Esophagus muscularis mucosa (tissue), 3 donors: ENCODE results near the gene ZFAND2A.

Experiments used
- POLR2A ChIP-seq: fragments of 450-650 bp; IDR thresholded peaks from one replicate; pipeline ENCODE4 v1.6.1; 2017; ENCODE audit warnings: antibody characterized with exemption, moderate library complexity, mild to moderate bottlenecking, low read depth
- TF ChIP-seq, protein P1 (sequence below), 3 experiments: fragments of 200-600 bp in 2 of 3; fragments of 450-650 bp in 1 of 3; sonication (generic) in 2 of 3; IDR thresholded peaks; one replicate each; pipeline ENCODE4 v1.5.1; 2017 to 2019; ENCODE audit warnings: antibody characterized with exemption in 3 of 3, mild to moderate bottlenecking in 2 of 3, moderate library complexity in 1 of 3

DNA sequence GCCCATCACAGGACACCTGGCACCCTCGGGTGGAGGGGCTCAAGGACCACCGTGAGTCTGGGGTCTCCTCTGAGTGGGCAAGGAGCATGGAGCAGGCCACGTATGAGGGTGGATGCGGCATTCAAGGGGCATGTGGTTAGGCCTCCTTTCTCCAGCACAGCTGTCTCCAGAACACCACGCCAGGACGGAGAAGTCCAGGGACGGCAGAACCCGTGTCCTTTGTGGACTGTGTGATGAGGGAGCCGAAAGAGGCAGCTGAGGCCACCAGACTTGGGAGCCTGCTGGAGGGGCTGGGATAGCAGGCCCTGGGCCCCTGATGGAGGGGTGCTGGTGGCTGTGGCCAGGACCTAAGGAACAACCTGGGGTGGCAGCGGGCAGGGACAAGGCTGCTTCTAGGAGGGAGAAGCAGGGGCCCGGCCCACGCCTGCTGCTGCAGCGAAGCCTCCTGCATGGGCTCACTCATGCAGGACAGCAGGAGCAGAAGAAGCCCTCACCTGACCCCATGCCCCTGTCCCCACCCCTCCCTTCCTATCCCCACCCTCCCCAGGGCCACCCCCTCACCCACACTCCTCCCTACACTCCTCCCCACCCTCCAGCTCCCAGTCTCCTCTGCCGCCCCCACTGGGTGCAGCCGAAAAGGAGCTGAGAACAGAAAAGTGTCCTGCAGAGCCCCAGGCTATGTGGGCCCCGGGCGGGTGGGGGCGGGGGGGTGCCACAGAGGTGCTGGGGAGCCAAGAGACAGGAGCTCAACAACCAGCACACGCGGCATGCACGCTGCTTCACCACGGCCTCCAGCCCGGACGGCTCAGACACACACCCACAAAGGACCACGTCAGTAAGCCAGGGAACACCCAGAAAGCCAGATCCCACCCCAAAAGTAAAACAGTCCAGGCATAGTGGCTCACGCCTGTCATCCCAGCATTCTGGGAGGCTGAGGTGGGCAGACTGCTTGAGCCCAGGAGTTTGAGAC, 29.7 kb downstream of the ZFAND2A start:
- TF ChIP-seq, protein P1, sequence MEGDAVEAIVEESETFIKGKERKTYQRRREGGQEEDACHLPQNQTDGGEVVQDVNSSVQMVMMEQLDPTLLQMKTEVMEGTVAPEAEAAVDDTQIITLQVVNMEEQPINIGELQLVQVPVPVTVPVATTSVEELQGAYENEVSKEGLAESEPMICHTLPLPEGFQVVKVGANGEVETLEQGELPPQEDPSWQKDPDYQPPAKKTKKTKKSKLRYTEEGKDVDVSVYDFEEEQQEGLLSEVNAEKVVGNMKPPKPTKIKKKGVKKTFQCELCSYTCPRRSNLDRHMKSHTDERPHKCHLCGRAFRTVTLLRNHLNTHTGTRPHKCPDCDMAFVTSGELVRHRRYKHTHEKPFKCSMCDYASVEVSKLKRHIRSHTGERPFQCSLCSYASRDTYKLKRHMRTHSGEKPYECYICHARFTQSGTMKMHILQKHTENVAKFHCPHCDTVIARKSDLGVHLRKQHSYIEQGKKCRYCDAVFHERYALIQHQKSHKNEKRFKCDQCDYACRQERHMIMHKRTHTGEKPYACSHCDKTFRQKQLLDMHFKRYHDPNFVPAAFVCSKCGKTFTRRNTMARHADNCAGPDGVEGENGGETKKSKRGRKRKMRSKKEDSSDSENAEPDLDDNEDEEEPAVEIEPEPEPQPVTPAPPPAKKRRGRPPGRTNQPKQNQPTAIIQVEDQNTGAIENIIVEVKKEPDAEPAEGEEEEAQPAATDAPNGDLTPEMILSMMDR (IDR thresholded peaks at IDR 0.05), result no peak
- TF ChIP-seq POLR2A, result no peak
